MG63 (cell line): ENCODE results near the gene CHRM5. TPM values are rescaled to one million over a fixed set of nuclear protein-coding genes. Genes with fewer than 3 reads are reported as not detected.

Source experiments
- DNase-seq: peaks from one replicate; pipeline ENCODE4 v3.0.0-alpha.2; 2020
- H3K27me3 ChIP-seq: fragments of 250-450 bp; sonication (Bioruptor Pico); 2 replicates; pipeline ENCODE4 v1.5.1; 2020; ENCODE audit warnings: mild to moderate bottlenecking, moderate library complexity
- H3K36me3 ChIP-seq: fragments of 250-450 bp; sonication (Bioruptor Pico); 2 replicates; pipeline ENCODE4 v1.5.1; 2020; ENCODE audit warnings: mild to moderate bottlenecking, moderate library complexity
- H3K4me3 ChIP-seq: fragments of 250-450 bp; sonication (Bioruptor Pico); 2 replicates; pipeline ENCODE4 v1.5.1; 2020; ENCODE audit warnings: mild to moderate bottlenecking, moderate library complexity
- H3K9me3 ChIP-seq: fragments of 250-450 bp; sonication (Bioruptor Pico); 2 replicates; pipeline ENCODE4 v1.5.1; 2020; ENCODE audit warnings: mild to moderate bottlenecking, moderate library complexity
- total RNA-seq: library from RNA; depleted of rRNA; stranded (reverse); fragments of >200 nt; shearing (Covaris generic); gene quantifications from 2 replicates; pipeline ENCODE4 v1.2.3, GENCODE V29; 2014; ENCODE audit warnings: low replicate concordance

The CHRM5 gene
- total RNA-seq, 1 experiment from 2014 or later = not detected

GRCh38 chr15:34054081-34054707, 85.9 kb downstream of the CHRM5 start:
- Histone ChIP-seq H3K27me3 (no peaks in the 10 kb centered on the region), H3K4me3 (no peak overlapping the region), H3K36me3 (no peaks in the 10 kb centered on the region), H3K9me3 (peaks cover 13% of the 10 kb centered on the region)
- DNase-seq = no peak

GRCh38 chr15:34055868-34056595, 87.7 kb downstream of the CHRM5 start:
- peaks cover 6% of the 10 kb centered on the region for H3K9me3 ChIP-seq
- H3K4me3 ChIP-seq = no peak overlapping the region
- H3K27me3 ChIP-seq = no peaks in the 10 kb centered on the region
- H3K36me3 ChIP-seq = no peaks in the 10 kb centered on the region
- DNase-seq = no peak

- Histone ChIP-seq H3K9me3 (peaks cover 3% of the 10 kb centered on the region; the same call in 1 of the 2 replicates), H3K27me3 (no peaks in the 10 kb centered on the region), H3K36me3 (no peaks in the 10 kb centered on the region), H3K4me3 (no peak overlapping the region)
- no peak for DNase-seq
Observed at GRCh38 chr15:34056911-34057310, 88.6 kb downstream of the CHRM5 start.

GRCh38 chr15:34059476-34059875, 91.2 kb downstream of the CHRM5 start:
- Histone ChIP-seq H3K36me3 (no peaks in the 10 kb centered on the region), H3K9me3 (no peaks in the 10 kb centered on the region), H3K27me3 (no peaks in the 10 kb centered on the region), H3K4me3 (no peak overlapping the region)
- DNase-seq = no peak

GRCh38 chr15:34059946-34060345, 91.6 kb downstream of the CHRM5 start:
- H3K4me3 ChIP-seq = no peak overlapping the region
- no peaks in the 10 kb centered on the region for H3K27me3 ChIP-seq
- no peaks in the 10 kb centered on the region for H3K36me3 ChIP-seq
- H3K9me3 ChIP-seq = no peaks in the 10 kb centered on the region
- no peak for DNase-seq

GRCh38 chr15:34064438-34064837, 96.1 kb downstream of the CHRM5 start:
- Histone ChIP-seq H3K4me3 (no peak overlapping the region), H3K36me3 (no peaks in the 10 kb centered on the region), H3K9me3 (no peaks in the 10 kb centered on the region), H3K27me3 (no peaks in the 10 kb centered on the region)
- no peak for DNase-seq

- no peaks in the 10 kb centered on the region for H3K9me3 ChIP-seq
- no peak overlapping the region for H3K4me3 ChIP-seq
- H3K36me3 ChIP-seq = no peaks in the 10 kb centered on the region
- no peak for DNase-seq
- H3K27me3 ChIP-seq = no peaks in the 10 kb centered on the region
Observed at GRCh38 chr15:34065261-34065660, 97.0 kb downstream of the CHRM5 start.

GRCh38 chr15:34065941-34066340, 97.6 kb downstream of the CHRM5 start:
- Histone ChIP-seq H3K36me3 (no peaks in the 10 kb centered on the region), H3K27me3 (no peaks in the 10 kb centered on the region), H3K4me3 (no peak overlapping the region), H3K9me3 (no peaks in the 10 kb centered on the region)
- no peak for DNase-seq

- Histone ChIP-seq H3K36me3 (no peaks in the 10 kb centered on the region), H3K9me3 (no peaks in the 10 kb centered on the region), H3K4me3 (no peak overlapping the region), H3K27me3 (no peaks in the 10 kb centered on the region)
- no peak for DNase-seq
Observed at GRCh38 chr15:34070003-34070402, 101.7 kb downstream of the CHRM5 start.

- DNase-seq = no peak
- no peaks in the 10 kb centered on the region for H3K27me3 ChIP-seq
- no peaks in the 10 kb centered on the region for H3K9me3 ChIP-seq
- no peak overlapping the region for H3K4me3 ChIP-seq
- H3K36me3 ChIP-seq = no peaks in the 10 kb centered on the region; the same call in 1 of the 2 replicates
Observed at GRCh38 chr15:34076785-34077184, 108.5 kb downstream of the CHRM5 start.

GRCh38 chr15:34078900-34079299, 110.6 kb downstream of the CHRM5 start:
- Histone ChIP-seq H3K36me3 (peaks cover 12% of the 10 kb centered on the region), H3K27me3 (no peaks in the 10 kb centered on the region), H3K9me3 (no peaks in the 10 kb centered on the region), H3K4me3 (no peak overlapping the region)
- no peak for DNase-seq

- no peak for DNase-seq
- peaks cover 12% of the 10 kb centered on the region for H3K36me3 ChIP-seq
- H3K27me3 ChIP-seq = no peaks in the 10 kb centered on the region
- H3K9me3 ChIP-seq = no peaks in the 10 kb centered on the region
- H3K4me3 ChIP-seq = no peak overlapping the region
Observed at GRCh38 chr15:34079904-34080303, 111.6 kb downstream of the CHRM5 start.

- Histone ChIP-seq H3K27me3 (no peaks in the 10 kb centered on the region), H3K4me3 (no peak overlapping the region), H3K36me3 (peaks cover 28% of the 10 kb centered on the region), H3K9me3 (no peaks in the 10 kb centered on the region)
- peak; percentile 87 for DNase-seq
Observed at GRCh38 chr15:34084086-34084485, 115.8 kb downstream of the CHRM5 start.

GRCh38 chr15:34085746-34086145, 117.4 kb downstream of the CHRM5 start:
- H3K36me3 ChIP-seq = peaks cover 42% of the 10 kb centered on the region
- no peaks in the 10 kb centered on the region for H3K9me3 ChIP-seq
- no peak overlapping the region for H3K4me3 ChIP-seq
- DNase-seq = peak; percentile 65
- H3K27me3 ChIP-seq = no peaks in the 10 kb centered on the region

GRCh38 chr15:34099914-34100313, 131.6 kb downstream of the CHRM5 start:
- Histone ChIP-seq H3K27me3 (no peaks in the 10 kb centered on the region), H3K9me3 (no peaks in the 10 kb centered on the region), H3K36me3 (peaks cover 3% of the 10 kb centered on the region; the same call in 1 of the 2 replicates), H3K4me3 (peak overlapping the region; percentile 98; the same call in 1 of the 2 replicates)
- no peak for DNase-seq

GRCh38 chr15:34101366-34102174, 133.3 kb downstream of the CHRM5 start, which contains the start of the genes EMC7 and PGBD4:
Gene EMC7, minus strand, starts transcription at chr15:34101862. Its CDS starts 23 bp downstream, at chr15:34101839.
Gene PGBD4, plus strand, starts transcription at chr15:34102083. Its CDS starts 449 bp downstream, at chr15:34102532.
- Histone ChIP-seq H3K9me3 (no peaks in the 10 kb centered on the region), H3K4me3 (peak within 1 kb of the TSS; percentile 98), H3K27me3 (no peaks in the 10 kb centered on the region), H3K36me3 (no peaks in the 10 kb centered on the region; the same call in 1 of the 2 replicates)
- peak; percentile 97 for DNase-seq
